H9 (cell line): ENCODE measurements around the gene NEDD4L. TPM values are rescaled to one million over a fixed set of nuclear protein-coding genes. Genes with fewer than 3 reads are reported as not detected.

ENCODE experiments used
- DNase-seq: peaks from one replicate; pipeline ENCODE4 v3.0.0-alpha.2; 2017
- H2AFZ ChIP-seq: one replicate; pipeline ENCODE4 v1.6.1; 2013; ENCODE audit warnings: mild to moderate bottlenecking, low read length, control low read depth, moderate library complexity
- H2AK5ac ChIP-seq: 2 replicates; pipeline ENCODE4 v1.6.1; 2013; ENCODE audit warnings: low read length, control low read depth, mixed read lengths; ENCODE audit not compliant: insufficient read length
- H2BK120ac ChIP-seq: one replicate; pipeline ENCODE4 v1.6.1; 2013; ENCODE audit warnings: low read depth, mild to moderate bottlenecking, low read length, control low read depth, inconsistent platforms; ENCODE audit not compliant: poor library complexity, severe bottlenecking
- H2BK12ac ChIP-seq: 2 replicates; pipeline ENCODE4 v1.6.1; 2013; ENCODE audit warnings: low read length, control low read depth, mixed read lengths, low read depth; ENCODE audit not compliant: insufficient read length
- H2BK15ac ChIP-seq: 2 replicates; pipeline ENCODE4 v1.6.1; 2013; ENCODE audit warnings: low read depth, low read length, control low read depth
- H2BK20ac ChIP-seq: one replicate; pipeline ENCODE4 v1.6.1; 2013; ENCODE audit warnings: low read depth, mild to moderate bottlenecking, low read length, control low read depth, inconsistent platforms; ENCODE audit not compliant: poor library complexity, severe bottlenecking
- H2BK5ac ChIP-seq: 2 replicates; pipeline ENCODE4 v1.6.1; 2013; ENCODE audit warnings: low read length, control low read depth, mixed read lengths; ENCODE audit not compliant: insufficient read length
- H3K14ac ChIP-seq: 2 replicates; pipeline ENCODE4 v1.6.1; 2013; ENCODE audit warnings: low read length, control low read depth; ENCODE audit not compliant: insufficient read depth
- H3K18ac ChIP-seq: 2 replicates; pipeline ENCODE4 v1.6.1; 2013; ENCODE audit warnings: low read depth, mild to moderate bottlenecking, mixed read lengths, low read length, control low read depth; ENCODE audit not compliant: insufficient read length
- H3K23ac ChIP-seq: 2 replicates; pipeline ENCODE4 v1.6.1; 2013; ENCODE audit warnings: low read length, control low read depth, mixed read lengths, low read depth; ENCODE audit not compliant: insufficient read length
- H3K23me2 ChIP-seq: 2 replicates; pipeline ENCODE4 v1.6.1; 2013; ENCODE audit warnings: low read depth, mild to moderate bottlenecking, mixed read lengths, low read length, control low read depth; ENCODE audit not compliant: insufficient read length, poor library complexity, severe bottlenecking
- H3K27ac ChIP-seq: 2 replicates; pipeline ENCODE4 v1.5.1; 2013; ENCODE audit warnings: low read length, control low read depth, mixed read lengths, low read depth; ENCODE audit not compliant: insufficient read length
- H3K27me3 ChIP-seq: 2 replicates; pipeline ENCODE4 v1.6.1; 2013; ENCODE audit warnings: low read length, control low read depth, inconsistent platforms; ENCODE audit not compliant: insufficient read depth
- H3K4ac ChIP-seq: 2 replicates; pipeline ENCODE4 v1.6.1; 2013; ENCODE audit warnings: low read depth, mild to moderate bottlenecking, control low read depth, inconsistent platforms, low read length, moderate library complexity
- H3K4me1 ChIP-seq: 2 replicates; pipeline ENCODE4 v1.6.1; 2013; ENCODE audit warnings: low read length, control low read depth, inconsistent platforms; ENCODE audit not compliant: insufficient read depth
- H3K4me2 ChIP-seq: 2 replicates; pipeline ENCODE4 v1.6.1; 2013; ENCODE audit warnings: low read length, control low read depth, mixed read lengths; ENCODE audit not compliant: insufficient read length, insufficient read depth
- H3K56ac ChIP-seq: 2 replicates; pipeline ENCODE4 v1.6.1; 2013; ENCODE audit warnings: low read depth, mild to moderate bottlenecking, mixed read lengths, low read length, control low read depth; ENCODE audit not compliant: insufficient read length
- H3K79me1 ChIP-seq: 2 replicates; pipeline ENCODE4 v1.6.1; 2013; ENCODE audit warnings: low read depth, mild to moderate bottlenecking, moderate library complexity, low read length, control low read depth, inconsistent platforms; ENCODE audit not compliant: insufficient read depth, poor library complexity, severe bottlenecking
- H3K79me2 ChIP-seq: 2 replicates; pipeline ENCODE4 v1.6.1; 2013; ENCODE audit warnings: low read length, control low read depth, inconsistent platforms; ENCODE audit not compliant: insufficient read depth
- H3K9ac ChIP-seq: 2 replicates; pipeline ENCODE4 v1.6.1; 2013; ENCODE audit warnings: low read length, control low read depth, mixed read lengths; ENCODE audit not compliant: insufficient read length; ENCODE audit errors: extremely low read depth
- H3K9me3 ChIP-seq: one replicate; pipeline ENCODE4 v1.6.1; 2013; ENCODE audit warnings: low read depth, low read length, inconsistent platforms; ENCODE audit not compliant: control insufficient read depth
- H3T11ph ChIP-seq: one replicate; pipeline ENCODE4 v1.6.1; 2013; ENCODE audit warnings: mild to moderate bottlenecking, low read length, control low read depth, inconsistent platforms
- H4K20me1 ChIP-seq: one replicate; pipeline ENCODE4 v1.6.1; 2013; ENCODE audit not compliant: control insufficient read depth, insufficient read length, insufficient read depth
- H4K5ac ChIP-seq: 2 replicates; pipeline ENCODE4 v1.6.1; 2013; ENCODE audit warnings: low read depth, mild to moderate bottlenecking, mixed read lengths, low read length, control low read depth; ENCODE audit not compliant: insufficient read length
- H4K8ac ChIP-seq: replicated peaks from 2 replicates; pipeline ENCODE4 v1.6.1; 2013; ENCODE audit warnings: low read length, control low read depth, mixed read lengths, low read depth; ENCODE audit not compliant: insufficient read length
- H4K91ac ChIP-seq: 2 replicates; pipeline ENCODE4 v1.6.1; 2013; ENCODE audit warnings: low read depth, mild to moderate bottlenecking, moderate library complexity, mixed read lengths, low read length, control low read depth; ENCODE audit not compliant: insufficient read length
- H3K27ac Mint-ChIP-seq, 3 experiments: 2 replicates in 2 of 3; 3 replicates in 1 of 3; pipeline ENCODE4 v1.8.0; 2020 to 2021; ENCODE audit warnings: mixed read lengths in 3 of 3, mild to moderate bottlenecking in 1 of 3, moderate library complexity in 1 of 3
- H3K27me3 Mint-ChIP-seq: 2 replicates; pipeline ENCODE4 v1.8.0; 2021; ENCODE audit warnings: low read depth, mild to moderate bottlenecking, moderate library complexity, mixed read lengths
- H3K36me3 Mint-ChIP-seq, 3 experiments: 2 replicates in 2 of 3; 3 replicates in 1 of 3; pipeline ENCODE4 v1.8.0; 2020 to 2021; ENCODE audit warnings: low read depth in 3 of 3, mixed read lengths in 3 of 3; ENCODE audit not compliant: insufficient read depth in 1 of 3
- H3K4me1 Mint-ChIP-seq, 2 experiments: 2 replicates each; pipeline ENCODE4 v1.8.0; 2020; ENCODE audit warnings: mixed read lengths in 2 of 2
- H3K4me3 Mint-ChIP-seq, 2 experiments: 2 replicates in 1 of 2; 3 replicates in 1 of 2; pipeline ENCODE4 v1.8.0; 2020 to 2021; ENCODE audit warnings: mild to moderate bottlenecking in 2 of 2, mixed read lengths in 2 of 2, moderate library complexity in 1 of 2
- H3K9me3 Mint-ChIP-seq, 2 experiments: 2 replicates in 1 of 2; 3 replicates in 1 of 2; pipeline ENCODE4 v1.8.0; 2020; ENCODE audit warnings: mild to moderate bottlenecking in 2 of 2, mixed read lengths in 2 of 2, moderate library complexity in 1 of 2
- CTCF ChIP-seq: fragments of 200-600 bp; sonication (generic); conservative IDR thresholded peaks from 3 replicates; pipeline ENCODE4 v1.8.0; 2021; ENCODE audit warnings: antibody characterized with exemption, mild to moderate bottlenecking
- WGBS: extraction: QIAGEN DNeasy Blood & Tissue Kit; methylation state at CpG from one replicate; pipeline ENCODE4 v1.1.7; 2013; ENCODE audit warnings: missing lambda C conversion rate, low lambda C conversion rate, mixed read lengths; ENCODE audit not compliant: insufficient read length; ENCODE audit errors: extremely low coverage; 5-methylcytosine and 5-hydroxymethylcytosine counted together
- total RNA-seq: library from RNA; stranded (reverse); gene quantifications from 2 replicates; pipeline ENCODE4 v1.2.1, GENCODE V29; 2021

The NEDD4L gene
- total RNA-seq, 1 experiment from 2014 or later, result 76.3 TPM

DNA sequence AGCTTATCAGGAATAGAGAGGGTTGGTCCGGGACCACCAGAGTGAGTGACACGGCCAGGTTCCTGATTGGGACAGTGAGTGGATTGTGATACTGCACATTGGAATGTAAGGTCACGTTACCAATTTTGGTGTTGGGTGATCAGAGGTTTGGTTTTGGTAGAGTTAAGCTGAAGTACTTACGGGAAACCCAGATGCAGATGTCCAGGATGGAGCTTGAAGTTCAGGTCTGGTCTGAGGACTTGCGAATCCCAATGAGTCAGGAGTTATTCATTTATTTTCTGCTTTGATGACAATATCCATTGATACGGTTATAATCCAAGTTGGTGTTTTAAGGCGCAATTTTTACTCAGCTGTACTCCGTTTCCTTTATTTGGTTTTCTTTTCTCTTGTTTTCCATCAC lies 311.2 kb downstream of the NEDD4L start:
- Mint-ChIP-seq H3K36me3 (peaks cover 12 to 59% (median 48%) of the 10 kb centered on the region in 3 experiments), H3K4me1 (peaks cover 36 to 47% of the 10 kb centered on the region in 2 experiments), H3K4me3 (peak overlapping the region in 1 of 2 experiments; percentile 12; a peak in 1 of 5 replicates), H3K9me3 (no peaks in the 10 kb centered on the region), H3K27me3 (no peaks in the 10 kb centered on the region), H3K27ac (peak overlapping the region; percentile 81 to 94 (median 90))
- Histone ChIP-seq H3K9ac (no peak overlapping the region), H3K18ac (no peak overlapping the region), H3K4me1 (peaks cover 11% of the 10 kb centered on the region; the same call in 1 of the 2 replicates), H3K9me3 (no peaks in the 10 kb centered on the region), H3T11ph (no peak overlapping the region), H3K27ac (no peak overlapping the region), H3K79me2 (no peaks in the 10 kb centered on the region), H2AK5ac (no peak overlapping the region), H4K91ac (no peak overlapping the region), H2BK5ac (no peak overlapping the region), H3K4ac (no peak overlapping the region), H3K27me3 (no peaks in the 10 kb centered on the region), H2AFZ (no peak overlapping the region), H3K23ac (no peak overlapping the region), H4K5ac (no peak overlapping the region), H2BK120ac (no peak overlapping the region), H3K79me1 (no peaks in the 10 kb centered on the region), H4K20me1 (peaks cover 2% of the 10 kb centered on the region), H4K8ac (no peak overlapping the region), H3K56ac (no peak overlapping the region), H2BK20ac (no peak overlapping the region), H3K4me2 (no peak overlapping the region), H2BK15ac (no peak overlapping the region), H3K23me2 (no peaks in the 10 kb centered on the region), H3K14ac (no peak overlapping the region), H2BK12ac (no peak overlapping the region)
- no CpG with 5 or more reads among the region's 8 CpGs for WGBS
- TF ChIP-seq CTCF, result no peak
- no peak for DNase-seq
